H9 (cell line): ENCODE data around the gene CNOT4. TPM values are rescaled to one million over a fixed set of nuclear protein-coding genes. Genes with fewer than 3 reads are reported as not detected.

Experiments
- DNase-seq: peaks from one replicate; pipeline ENCODE4 v3.0.0-alpha.2; 2017
- H2AFZ ChIP-seq: one replicate; pipeline ENCODE4 v1.6.1; 2013; ENCODE audit warnings: mild to moderate bottlenecking, low read length, control low read depth, moderate library complexity
- H2AK5ac ChIP-seq: 2 replicates; pipeline ENCODE4 v1.6.1; 2013; ENCODE audit warnings: low read length, control low read depth, mixed read lengths; ENCODE audit not compliant: insufficient read length
- H2BK120ac ChIP-seq: one replicate; pipeline ENCODE4 v1.6.1; 2013; ENCODE audit warnings: low read depth, mild to moderate bottlenecking, low read length, control low read depth, inconsistent platforms; ENCODE audit not compliant: poor library complexity, severe bottlenecking
- H2BK12ac ChIP-seq: 2 replicates; pipeline ENCODE4 v1.6.1; 2013; ENCODE audit warnings: low read length, control low read depth, mixed read lengths, low read depth; ENCODE audit not compliant: insufficient read length
- H2BK15ac ChIP-seq: 2 replicates; pipeline ENCODE4 v1.6.1; 2013; ENCODE audit warnings: low read depth, low read length, control low read depth
- H2BK20ac ChIP-seq: one replicate; pipeline ENCODE4 v1.6.1; 2013; ENCODE audit warnings: low read depth, mild to moderate bottlenecking, low read length, control low read depth, inconsistent platforms; ENCODE audit not compliant: poor library complexity, severe bottlenecking
- H2BK5ac ChIP-seq: 2 replicates; pipeline ENCODE4 v1.6.1; 2013; ENCODE audit warnings: low read length, control low read depth, mixed read lengths; ENCODE audit not compliant: insufficient read length
- H3K14ac ChIP-seq: 2 replicates; pipeline ENCODE4 v1.6.1; 2013; ENCODE audit warnings: low read length, control low read depth; ENCODE audit not compliant: insufficient read depth
- H3K18ac ChIP-seq: 2 replicates; pipeline ENCODE4 v1.6.1; 2013; ENCODE audit warnings: low read depth, mild to moderate bottlenecking, mixed read lengths, low read length, control low read depth; ENCODE audit not compliant: insufficient read length
- H3K23ac ChIP-seq: 2 replicates; pipeline ENCODE4 v1.6.1; 2013; ENCODE audit warnings: low read length, control low read depth, mixed read lengths, low read depth; ENCODE audit not compliant: insufficient read length
- H3K23me2 ChIP-seq: 2 replicates; pipeline ENCODE4 v1.6.1; 2013; ENCODE audit warnings: low read depth, mild to moderate bottlenecking, mixed read lengths, low read length, control low read depth; ENCODE audit not compliant: insufficient read length, poor library complexity, severe bottlenecking
- H3K27ac ChIP-seq: 2 replicates; pipeline ENCODE4 v1.5.1; 2013; ENCODE audit warnings: low read length, control low read depth, mixed read lengths, low read depth; ENCODE audit not compliant: insufficient read length
- H3K27me3 ChIP-seq: 2 replicates; pipeline ENCODE4 v1.6.1; 2013; ENCODE audit warnings: low read length, control low read depth, inconsistent platforms; ENCODE audit not compliant: insufficient read depth
- H3K4ac ChIP-seq: 2 replicates; pipeline ENCODE4 v1.6.1; 2013; ENCODE audit warnings: low read depth, mild to moderate bottlenecking, control low read depth, inconsistent platforms, low read length, moderate library complexity
- H3K4me1 ChIP-seq: 2 replicates; pipeline ENCODE4 v1.6.1; 2013; ENCODE audit warnings: low read length, control low read depth, inconsistent platforms; ENCODE audit not compliant: insufficient read depth
- H3K4me2 ChIP-seq: 2 replicates; pipeline ENCODE4 v1.6.1; 2013; ENCODE audit warnings: low read length, control low read depth, mixed read lengths; ENCODE audit not compliant: insufficient read length, insufficient read depth
- H3K56ac ChIP-seq: 2 replicates; pipeline ENCODE4 v1.6.1; 2013; ENCODE audit warnings: low read depth, mild to moderate bottlenecking, mixed read lengths, low read length, control low read depth; ENCODE audit not compliant: insufficient read length
- H3K79me1 ChIP-seq: 2 replicates; pipeline ENCODE4 v1.6.1; 2013; ENCODE audit warnings: low read depth, mild to moderate bottlenecking, moderate library complexity, low read length, control low read depth, inconsistent platforms; ENCODE audit not compliant: insufficient read depth, poor library complexity, severe bottlenecking
- H3K79me2 ChIP-seq: 2 replicates; pipeline ENCODE4 v1.6.1; 2013; ENCODE audit warnings: low read length, control low read depth, inconsistent platforms; ENCODE audit not compliant: insufficient read depth
- H3K9ac ChIP-seq: 2 replicates; pipeline ENCODE4 v1.6.1; 2013; ENCODE audit warnings: low read length, control low read depth, mixed read lengths; ENCODE audit not compliant: insufficient read length; ENCODE audit errors: extremely low read depth
- H3K9me3 ChIP-seq: one replicate; pipeline ENCODE4 v1.6.1; 2013; ENCODE audit warnings: low read depth, low read length, inconsistent platforms; ENCODE audit not compliant: control insufficient read depth
- H3T11ph ChIP-seq: one replicate; pipeline ENCODE4 v1.6.1; 2013; ENCODE audit warnings: mild to moderate bottlenecking, low read length, control low read depth, inconsistent platforms
- H4K20me1 ChIP-seq: one replicate; pipeline ENCODE4 v1.6.1; 2013; ENCODE audit not compliant: control insufficient read depth, insufficient read length, insufficient read depth
- H4K5ac ChIP-seq: 2 replicates; pipeline ENCODE4 v1.6.1; 2013; ENCODE audit warnings: low read depth, mild to moderate bottlenecking, mixed read lengths, low read length, control low read depth; ENCODE audit not compliant: insufficient read length
- H4K8ac ChIP-seq: replicated peaks from 2 replicates; pipeline ENCODE4 v1.6.1; 2013; ENCODE audit warnings: low read length, control low read depth, mixed read lengths, low read depth; ENCODE audit not compliant: insufficient read length
- H4K91ac ChIP-seq: 2 replicates; pipeline ENCODE4 v1.6.1; 2013; ENCODE audit warnings: low read depth, mild to moderate bottlenecking, moderate library complexity, mixed read lengths, low read length, control low read depth; ENCODE audit not compliant: insufficient read length
- H3K27ac Mint-ChIP-seq, 3 experiments: 2 replicates in 2 of 3; 3 replicates in 1 of 3; pipeline ENCODE4 v1.8.0; 2020 to 2021; ENCODE audit warnings: mixed read lengths in 3 of 3, mild to moderate bottlenecking in 1 of 3, moderate library complexity in 1 of 3
- H3K27me3 Mint-ChIP-seq: 2 replicates; pipeline ENCODE4 v1.8.0; 2021; ENCODE audit warnings: low read depth, mild to moderate bottlenecking, moderate library complexity, mixed read lengths
- H3K36me3 Mint-ChIP-seq, 3 experiments: 2 replicates in 2 of 3; 3 replicates in 1 of 3; pipeline ENCODE4 v1.8.0; 2020 to 2021; ENCODE audit warnings: low read depth in 3 of 3, mixed read lengths in 3 of 3; ENCODE audit not compliant: insufficient read depth in 1 of 3
- H3K4me1 Mint-ChIP-seq, 2 experiments: 2 replicates each; pipeline ENCODE4 v1.8.0; 2020; ENCODE audit warnings: mixed read lengths in 2 of 2
- H3K4me3 Mint-ChIP-seq, 2 experiments: 2 replicates in 1 of 2; 3 replicates in 1 of 2; pipeline ENCODE4 v1.8.0; 2020 to 2021; ENCODE audit warnings: mild to moderate bottlenecking in 2 of 2, mixed read lengths in 2 of 2, moderate library complexity in 1 of 2
- H3K9me3 Mint-ChIP-seq, 2 experiments: 2 replicates in 1 of 2; 3 replicates in 1 of 2; pipeline ENCODE4 v1.8.0; 2020; ENCODE audit warnings: mild to moderate bottlenecking in 2 of 2, mixed read lengths in 2 of 2, moderate library complexity in 1 of 2
- CTCF ChIP-seq: fragments of 200-600 bp; sonication (generic); conservative IDR thresholded peaks from 3 replicates; pipeline ENCODE4 v1.8.0; 2021; ENCODE audit warnings: antibody characterized with exemption, mild to moderate bottlenecking
- total RNA-seq: library from RNA; stranded (reverse); gene quantifications from 2 replicates; pipeline ENCODE4 v1.2.1, GENCODE V29; 2021

Gene CNOT4
- total RNA-seq, 1 experiment from 2014 or later = 27.4 TPM

GRCh38 chr7:135490783-135491182 lies 19.1 kb downstream of the CNOT4 start:
- no peaks in the 10 kb centered on the region; the same call in 1 of the 2 replicates for H3K79me2 ChIP-seq
- no peak overlapping the region for H3T11ph ChIP-seq
- no peaks in the 10 kb centered on the region for H3K9me3 Mint-ChIP-seq
- H4K8ac ChIP-seq = no peak overlapping the region
- no peak for DNase-seq
- peaks cover 3% of the 10 kb centered on the region for H3K79me1 ChIP-seq
- no peak overlapping the region for H3K27ac ChIP-seq
- no peak overlapping the region for H2BK15ac ChIP-seq
- H4K20me1 ChIP-seq = no peaks in the 10 kb centered on the region
- H3K4me2 ChIP-seq = no peak overlapping the region
- H3K9me3 ChIP-seq = no peaks in the 10 kb centered on the region
- H3K23me2 ChIP-seq = no peaks in the 10 kb centered on the region
- H4K91ac ChIP-seq = no peak overlapping the region
- no peak overlapping the region for H3K56ac ChIP-seq
- H3K4me1 Mint-ChIP-seq = 0 out of 4 replicates have a peak, but pooled peaks cover 0 to 3% of the 10 kb centered on the region in 2 experiments
- H3K4ac ChIP-seq = no peak overlapping the region
- no peak overlapping the region for H3K14ac ChIP-seq
- no peak overlapping the region for H2AFZ ChIP-seq
- no peak overlapping the region for H3K4me3 Mint-ChIP-seq
- H2AK5ac ChIP-seq = no peak overlapping the region
- no peaks in the 10 kb centered on the region for H3K4me1 ChIP-seq
- peaks cover 0 to 4% (median 0%) of the 10 kb centered on the region in 3 experiments; a peak in 1 of 7 replicates for H3K36me3 Mint-ChIP-seq
- no peak overlapping the region for H2BK20ac ChIP-seq
- no peak overlapping the region for H2BK120ac ChIP-seq
- no peaks in the 10 kb centered on the region for H3K27me3 ChIP-seq
- TF ChIP-seq CTCF = no peak
- no peak overlapping the region for H3K9ac ChIP-seq
- no peaks in the 10 kb centered on the region for H3K27me3 Mint-ChIP-seq
- H4K5ac ChIP-seq = no peak overlapping the region
- H2BK5ac ChIP-seq = no peak overlapping the region
- H2BK12ac ChIP-seq = no peak overlapping the region
- no peak overlapping the region for H3K18ac ChIP-seq
- H3K27ac Mint-ChIP-seq = no peak overlapping the region
- H3K23ac ChIP-seq = no peak overlapping the region
